Left ventricle myocardium superior (tissue), 1 donor: ENCODE results near the gene SNRPF. TPM values are rescaled to one million over a fixed set of nuclear protein-coding genes. Genes with fewer than 3 reads are reported as not detected.

Source experiments
- ATAC-seq: fragments of 200-7000 bp; cut with Tn5 transposase; one replicate; pipeline ENCODE4 v1.9.1; 2020; ENCODE audit warnings: mild to moderate bottlenecking, moderate library complexity
- DNase-seq: peaks from one replicate; pipeline ENCODE4 v3.0.0-alpha.2; 2020
- intact Hi-C: fragments of 100-400 bp; cut with micrococcal nuclease; formaldehyde crosslinking; loops from one replicate; pipeline ENCODE4 v1.11.0; 2022
- total RNA-seq: library from RNA; stranded (reverse); fragmentation: NEBNext Ultra II Directional; extraction: Animal tissue kit (Norgen Biotek cat#: 25700); gene quantifications from one replicate; pipeline ENCODE4 v1.2.1, GENCODE V29; 2021
- donor health status: DM: no; HTN: yes; CAD: no; lungs with severe emphysema.

Gene SNRPF
- total RNA-seq, 1 donor from 2014 or later = 11.4 TPM

- no peak for ATAC-seq
- no peak for DNase-seq
- intact Hi-C loops = no loop called here
Observed at GRCh38 chr12:95852133-95852532, 6.6 kb upstream of the SNRPF start.

GRCh38 chr12:95857156-95857555, 1.6 kb upstream of the SNRPF start:
- ATAC-seq (no peak), DNase-seq (no peak)
- intact Hi-C loops = no loop called here

- ATAC-seq = no peak
- intact Hi-C loops = no loop called here
- DNase-seq = no peak
Observed at GRCh38 chr12:95857799-95858198, 953 bp upstream of the SNRPF start.

GRCh38 chr12:95859344-95859816, 628 bp downstream of the SNRPF start:
- ATAC-seq = no peak
- intact Hi-C loops = no loop called here

GRCh38 chr12:95859947-95860850, 1.4 kb downstream of the SNRPF start:
- no peak for DNase-seq
- no peak for ATAC-seq
- intact Hi-C loops = no loop called here

More at GRCh38 chr12:95859344-95859816, 628 bp downstream of the SNRPF start:
- DNase-seq = no peak

- intact Hi-C loops = no loop called here
- DNase-seq (no peak), ATAC-seq (no peak)
Observed at GRCh38 chr12:95862038-95862437, 3.3 kb downstream of the SNRPF start.

GRCh38 chr12:95863337-95863736, 4.6 kb downstream of the SNRPF start:
- ATAC-seq (no peak), DNase-seq (no peak)
- intact Hi-C loops = no loop called here

- intact Hi-C loops = no loop called here
- ATAC-seq (no peak), DNase-seq (no peak)
Observed at GRCh38 chr12:95870897-95871296, 12.1 kb downstream of the SNRPF start.

GRCh38 chr12:95874452-95874851, 15.7 kb downstream of the SNRPF start:
- DNase-seq (no peak), ATAC-seq (no peak)
- intact Hi-C loops = no loop called here

- ATAC-seq (no peak), DNase-seq (no peak)
- intact Hi-C loops = no loop called here
Observed at GRCh38 chr12:95877622-95878021, 18.9 kb downstream of the SNRPF start.

GRCh38 chr12:95880895-95881294, 22.1 kb downstream of the SNRPF start:
- ATAC-seq (no peak), DNase-seq (no peak)
- intact Hi-C loops = no loop called here

- ATAC-seq (no peak), DNase-seq (no peak)
- intact Hi-C loops = no loop called here
Observed at GRCh38 chr12:95881331-95881955, 22.7 kb downstream of the SNRPF start.

GRCh38 chr12:95882080-95882479, 23.3 kb downstream of the SNRPF start:
- no peak for DNase-seq
- ATAC-seq = peak; percentile 38
- intact Hi-C loops = no loop called here

GRCh38 chr12:95882873-95883272, 24.1 kb downstream of the SNRPF start:
- DNase-seq (no peak), ATAC-seq (no peak)
- intact Hi-C loops = no loop called here

- intact Hi-C loops = no loop called here
- ATAC-seq = peak; percentile 57
Observed at GRCh38 chr12:95884998-95885397, 26.2 kb downstream of the SNRPF start.

GRCh38 chr12:95887311-95887710, 28.6 kb downstream of the SNRPF start:
- ATAC-seq (no peak), DNase-seq (no peak)
- intact Hi-C loops = no loop called here

More at GRCh38 chr12:95884998-95885397, 26.2 kb downstream of the SNRPF start:
- no peak for DNase-seq

- DNase-seq (no peak), ATAC-seq (no peak)
- intact Hi-C loops = no loop called here
Observed at GRCh38 chr12:95890958-95891357, 32.2 kb downstream of the SNRPF start.

- intact Hi-C loops = no loop called here
- no peak for DNase-seq
- ATAC-seq = no peak
Observed at GRCh38 chr12:95896846-95897245, 38.1 kb downstream of the SNRPF start.

GRCh38 chr12:95898081-95898480, 39.3 kb downstream of the SNRPF start:
- intact Hi-C loops = no loop called here
- ATAC-seq (no peak), DNase-seq (no peak)

- ATAC-seq (no peak), DNase-seq (no peak)
- intact Hi-C loops = no loop called here
Observed at GRCh38 chr12:95908573-95908972, 49.8 kb downstream of the SNRPF start.

- intact Hi-C loops = no loop called here
- DNase-seq (no peak), ATAC-seq (no peak)
Observed at GRCh38 chr12:95909871-95910270, 51.1 kb downstream of the SNRPF start.
